GM23338 (cell line): Measurements from ENCODE around the gene C19orf47.

Source experiments
- CREB1 ChIP-seq: fragments of 250-450 bp; sonication (Bioruptor Pico); IDR thresholded peaks from 2 replicates; pipeline ENCODE4 v1.5.0; 2020; ENCODE audit warnings: low read depth, mild to moderate bottlenecking, moderate library complexity
- EZH2phosphoT487 ChIP-seq: fragments of 200-600 bp; sonication (generic); IDR thresholded peaks from one replicate; pipeline ENCODE4 v1.8.1; 2018; ENCODE audit warnings: antibody characterized with exemption; ENCODE audit not compliant: unreplicated experiment
- POLR2AphosphoS5 ChIP-seq: IDR thresholded peaks from 2 replicates; pipeline ENCODE4 v1.6.1; 2016; ENCODE audit warnings: antibody characterized with exemption, low read depth
- TF ChIP-seq, protein P1 (sequence below), 2 experiments: fragments of 200-600 bp in 1 of 2; sonication (generic) in 1 of 2; conservative IDR thresholded peaks; 2 replicates each; pipeline versions ENCODE4 v1.5.1 to v1.6.1; 2016 to 2017; ENCODE audit warnings: antibody characterized with exemption in 2 of 2, low read depth in 2 of 2, mild to moderate bottlenecking in 2 of 2, moderate library complexity in 1 of 2

DNA sequence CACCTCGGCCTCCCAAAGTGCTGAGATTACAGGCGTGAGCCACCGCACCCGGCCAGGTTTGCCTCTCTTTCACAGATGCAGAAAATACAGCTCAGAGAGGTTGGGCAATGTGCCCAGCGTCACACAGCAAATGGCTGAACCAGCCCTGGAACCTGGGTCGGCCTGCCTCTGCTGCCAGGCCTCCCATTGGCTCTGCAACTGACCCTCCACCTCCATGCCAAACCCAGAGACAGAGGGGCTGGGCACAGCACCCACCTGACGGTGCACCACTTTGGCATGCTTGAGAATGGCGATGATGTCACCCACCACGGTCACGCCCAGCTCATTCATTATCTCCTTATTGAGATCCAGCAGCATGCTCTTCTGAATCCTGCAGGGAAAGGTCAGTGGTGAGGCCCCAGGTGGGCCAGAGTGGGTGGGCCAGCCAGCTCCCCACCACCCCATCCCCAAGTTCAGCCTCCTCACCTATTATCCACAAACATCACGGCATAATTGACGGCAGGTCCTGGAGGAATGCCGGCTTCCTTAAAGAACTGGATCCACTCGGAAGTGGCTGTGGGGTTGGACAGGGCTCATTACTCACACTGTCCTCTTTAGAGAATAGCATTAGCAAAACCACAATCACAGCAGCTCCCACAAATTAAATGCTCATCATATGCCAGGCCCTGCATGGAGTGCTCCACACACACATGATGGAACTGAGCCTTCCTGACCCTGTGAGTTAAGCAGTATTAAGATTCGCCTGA lies 12.2 kb downstream of the C19orf47 start:
- TF ChIP-seq, protein P1, sequence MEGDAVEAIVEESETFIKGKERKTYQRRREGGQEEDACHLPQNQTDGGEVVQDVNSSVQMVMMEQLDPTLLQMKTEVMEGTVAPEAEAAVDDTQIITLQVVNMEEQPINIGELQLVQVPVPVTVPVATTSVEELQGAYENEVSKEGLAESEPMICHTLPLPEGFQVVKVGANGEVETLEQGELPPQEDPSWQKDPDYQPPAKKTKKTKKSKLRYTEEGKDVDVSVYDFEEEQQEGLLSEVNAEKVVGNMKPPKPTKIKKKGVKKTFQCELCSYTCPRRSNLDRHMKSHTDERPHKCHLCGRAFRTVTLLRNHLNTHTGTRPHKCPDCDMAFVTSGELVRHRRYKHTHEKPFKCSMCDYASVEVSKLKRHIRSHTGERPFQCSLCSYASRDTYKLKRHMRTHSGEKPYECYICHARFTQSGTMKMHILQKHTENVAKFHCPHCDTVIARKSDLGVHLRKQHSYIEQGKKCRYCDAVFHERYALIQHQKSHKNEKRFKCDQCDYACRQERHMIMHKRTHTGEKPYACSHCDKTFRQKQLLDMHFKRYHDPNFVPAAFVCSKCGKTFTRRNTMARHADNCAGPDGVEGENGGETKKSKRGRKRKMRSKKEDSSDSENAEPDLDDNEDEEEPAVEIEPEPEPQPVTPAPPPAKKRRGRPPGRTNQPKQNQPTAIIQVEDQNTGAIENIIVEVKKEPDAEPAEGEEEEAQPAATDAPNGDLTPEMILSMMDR (conservative IDR thresholded peaks at IDR 0.05; ENCODE audit: low read depth in 2 of 2): no peak
- TF ChIP-seq POLR2AphosphoS5 (no peak), CREB1 (CRISPR knock-in tag) (no peak), EZH2phosphoT487 (no peak)
